Urinary bladder (tissue), 4 donors: ENCODE results near the gene FKBP8. TPM values are rescaled to one million over a fixed set of nuclear protein-coding genes. Genes with fewer than 3 reads are reported as not detected.
"Not testable (repeated sequence)": the region's sequence is repeated elsewhere in the genome, so short reads cannot be mapped to it uniquely, and the experiment has no call there.

ENCODE experiments used
- DNase-seq: peaks from one replicate; pipeline ENCODE4 v3.0.0-alpha.2; 2015; ENCODE audit errors: extremely low spot score
- H3K27ac ChIP-seq: one replicate; pipeline ENCODE4 v1.5.1; 2013; ENCODE audit warnings: low read depth, mild to moderate bottlenecking, moderate library complexity
- H3K36me3 ChIP-seq: one replicate; pipeline ENCODE4 v1.6.1; 2013; ENCODE audit warnings: mild to moderate bottlenecking, moderate library complexity; ENCODE audit not compliant: insufficient read depth
- H3K4me1 ChIP-seq: one replicate; pipeline ENCODE4 v1.6.1; 2013; ENCODE audit warnings: mild to moderate bottlenecking, moderate library complexity; ENCODE audit not compliant: insufficient read depth
- H3K4me3 ChIP-seq: one replicate; pipeline ENCODE4 v1.5.1; 2013; ENCODE audit warnings: low read depth, low read length
- WGBS: extraction: QIAGEN DNeasy Blood & Tissue Kit; methylation state at CpG from one replicate; pipeline ENCODE4 v1.1.7; 2013; 5-methylcytosine and 5-hydroxymethylcytosine counted together
- polyA plus RNA-seq: library from polyadenylated mRNA; stranded (reverse); fragments of 200-250 nt; gene quantifications from one replicate; pipeline ENCODE4 v1.2.3, GENCODE V29; 2013
- total RNA-seq: library from RNA; depleted of rRNA; stranded (reverse); fragments of >200 nt; gene quantifications from one replicate; pipeline ENCODE4 v1.2.3, GENCODE V29; 2014
- donor health status: healthy with polysubstance abuse.
- donor health status: healthy.

FKBP8 gene
- total and polyA plus RNA-seq, 2 donors, result 71.3 to 317 TPM

- not testable (repeated sequence) for H3K4me3 ChIP-seq, DNase-seq, H3K36me3 ChIP-seq, H3K27ac ChIP-seq, H3K4me1 ChIP-seq
- WGBS, result 76% methylated on average over 19 of the region's 19 CpGs
Observed at GRCh38 chr19:18522862-18523440, 20.4 kb downstream of the FKBP8 start.

GRCh38 chr19:18522124-18522861, 21.1 kb downstream of the FKBP8 start:
- 2% methylated on average over 51 of the region's 51 CpGs for WGBS
- Histone ChIP-seq H3K27ac (peak overlapping the region; percentile 43), H3K4me3 (peak overlapping the region; percentile 94), H3K36me3 (no peaks in the 10 kb centered on the region), H3K4me1 (no peaks in the 10 kb centered on the region)
- DNase-seq, result peak; percentile 100

- DNase-seq, result no peak
- WGBS, result under 1% methylated on average over 52 of the region's 52 CpGs
- Histone ChIP-seq H3K27ac (peak within 1 kb of the TSS; percentile 96), H3K36me3 (no peaks in the 10 kb centered on the region), H3K4me1 (no peaks in the 10 kb centered on the region), H3K4me3 (peak within 1 kb of the TSS; percentile 94)
Observed at GRCh38 chr19:18521692-18522123, 21.7 kb downstream of the FKBP8 start, which contains the start of gene ELL. TSS of gene ELL (minus strand) at chr19:18522070. CDS start at chr19:18522055, 15 bp downstream.

- DNase-seq, result no peak
Observed at GRCh38 chr19:18520848-18521691, 22.3 kb downstream of the FKBP8 start.

DNA sequence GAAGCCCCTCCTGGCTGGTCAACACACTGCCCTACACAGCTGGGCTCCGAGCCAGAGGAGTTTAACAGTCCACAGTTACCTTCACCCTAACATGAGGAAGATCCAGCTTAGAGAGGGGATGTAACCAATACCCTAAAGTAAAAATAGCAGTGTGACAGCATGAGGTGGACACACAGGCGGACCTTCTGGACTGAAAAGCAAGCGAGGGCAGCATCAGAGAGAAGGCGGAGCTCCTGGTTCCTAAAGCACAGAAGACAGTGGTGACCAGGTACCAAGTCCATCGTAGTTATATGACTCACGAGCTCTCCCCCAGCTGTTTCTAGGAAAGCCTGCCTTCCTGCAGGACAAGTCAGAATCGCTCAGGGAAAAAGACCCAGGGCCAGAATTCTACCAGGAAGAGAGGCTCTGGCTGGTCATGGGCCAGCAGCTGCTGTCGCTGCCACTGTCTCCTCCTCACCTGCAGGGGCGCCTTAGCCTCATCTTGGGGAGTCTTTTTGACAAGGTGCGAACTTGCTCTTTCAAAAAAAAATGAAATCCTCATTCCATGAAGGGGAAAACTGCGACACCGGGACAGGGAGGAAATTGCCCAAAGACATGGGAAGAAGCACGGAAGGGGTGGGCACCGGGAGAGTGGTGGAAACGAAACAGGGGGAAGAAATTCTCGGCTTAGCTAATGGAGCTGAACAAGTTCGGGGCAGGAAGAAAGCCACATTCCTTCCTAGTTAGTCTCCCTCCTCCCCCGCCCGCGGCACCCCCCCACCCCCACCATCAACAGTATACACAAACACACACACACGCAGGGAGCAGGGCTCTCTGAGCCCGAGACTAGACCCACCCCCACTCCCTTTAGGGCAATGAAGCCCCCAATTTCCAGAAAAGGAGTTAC, 23.2 kb downstream of the FKBP8 start:
- Histone ChIP-seq H3K4me1 (no peaks in the 10 kb centered on the region), H3K4me3 (peak overlapping the region; percentile 94), H3K27ac (peak overlapping the region; percentile 96), H3K36me3 (no peaks in the 10 kb centered on the region)
- DNase-seq, result peak; percentile 70
- WGBS, result 7% methylated on average over 22 of the region's 22 CpGs

More at GRCh38 chr19:18520848-18521691, 22.3 kb downstream of the FKBP8 start:
- WGBS, result under 1% methylated on average over 41 of the region's 41 CpGs
- no peaks in the 10 kb centered on the region for H3K4me1 ChIP-seq
- H3K4me3 ChIP-seq, result peak overlapping the region; percentile 94
- H3K27ac ChIP-seq, result peak overlapping the region; percentile 96
- H3K36me3 ChIP-seq, result no peaks in the 10 kb centered on the region

GRCh38 chr19:18518639-18519038, 24.7 kb downstream of the FKBP8 start:
- 96% methylated on average over 9 of the region's 9 CpGs for WGBS
- H3K4me1 ChIP-seq, result no peaks in the 10 kb centered on the region
- no peak overlapping the region for H3K4me3 ChIP-seq
- DNase-seq, result no peak
- no peaks in the 10 kb centered on the region for H3K36me3 ChIP-seq
- H3K27ac ChIP-seq, result no peak overlapping the region

DNA sequence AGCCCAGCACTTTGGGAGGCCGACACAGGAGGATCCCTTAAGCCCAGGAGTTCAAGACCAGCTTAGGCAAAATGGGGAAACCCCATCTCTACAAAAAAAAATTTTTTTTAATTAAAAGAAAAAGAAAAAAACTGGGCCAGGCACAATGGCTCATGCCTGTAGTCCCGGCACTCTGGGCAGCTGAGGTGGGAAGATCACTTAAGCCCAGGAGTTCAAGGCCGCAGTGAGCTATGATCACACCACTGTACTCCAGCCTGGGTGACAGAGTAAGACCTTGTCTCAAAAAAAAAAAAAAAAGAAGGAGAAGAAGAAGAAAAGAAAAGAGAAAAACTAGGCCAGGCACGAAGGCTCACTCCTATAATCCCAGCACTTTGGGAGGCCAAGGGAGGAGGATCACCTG, 25.8 kb downstream of the FKBP8 start:
- WGBS, result 95% methylated on average over 4 of the region's 4 CpGs
- H3K36me3 ChIP-seq, result no peaks in the 10 kb centered on the region
- no peaks in the 10 kb centered on the region for H3K4me1 ChIP-seq
- H3K27ac ChIP-seq, result no peak overlapping the region
- DNase-seq, result no peak
- no peak overlapping the region for H3K4me3 ChIP-seq

DNA sequence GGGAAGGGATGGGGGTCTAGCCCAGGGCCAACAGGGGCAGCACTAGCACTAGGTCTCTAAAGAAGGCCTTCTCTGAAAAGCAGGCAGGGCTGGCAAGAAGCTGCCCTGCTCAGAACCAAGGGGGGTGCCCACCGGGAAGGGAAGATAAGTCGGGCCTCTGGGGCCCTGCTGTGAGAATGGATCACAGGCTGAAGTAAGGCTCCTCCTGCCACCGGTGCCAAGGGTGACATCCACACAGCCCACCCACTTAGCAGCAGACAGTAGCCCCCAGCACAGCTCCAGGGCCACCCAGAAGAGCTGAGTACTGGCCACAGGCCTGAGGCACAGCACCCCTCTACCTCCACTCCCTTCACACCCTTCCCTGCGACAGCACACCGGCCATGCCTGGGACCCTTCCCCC, 27.4 kb downstream of the FKBP8 start:
- H3K27ac ChIP-seq, result no peak overlapping the region
- DNase-seq, result no peak
- no peaks in the 10 kb centered on the region for H3K4me1 ChIP-seq
- H3K36me3 ChIP-seq, result no peaks in the 10 kb centered on the region
- H3K4me3 ChIP-seq, result no peak overlapping the region
- WGBS, result 63% methylated on average over 5 of the region's 5 CpGs

GRCh38 chr19:18514800-18515682, 28.3 kb downstream of the FKBP8 start:
- H3K36me3 ChIP-seq, result no peaks in the 10 kb centered on the region
- no peak for DNase-seq
- H3K27ac ChIP-seq, result no peak overlapping the region
- no peak overlapping the region for H3K4me3 ChIP-seq
- no peaks in the 10 kb centered on the region for H3K4me1 ChIP-seq
- 55% methylated on average over 17 of the region's 17 CpGs for WGBS

- H3K27ac ChIP-seq, result no peak overlapping the region
- H3K4me1 ChIP-seq, result no peaks in the 10 kb centered on the region
- WGBS, result 41% methylated on average over 11 of the region's 11 CpGs
- H3K36me3 ChIP-seq, result no peaks in the 10 kb centered on the region
- DNase-seq, result no peak
- H3K4me3 ChIP-seq, result no peak overlapping the region
Observed at GRCh38 chr19:18513868-18514267, 29.5 kb downstream of the FKBP8 start.

DNA sequence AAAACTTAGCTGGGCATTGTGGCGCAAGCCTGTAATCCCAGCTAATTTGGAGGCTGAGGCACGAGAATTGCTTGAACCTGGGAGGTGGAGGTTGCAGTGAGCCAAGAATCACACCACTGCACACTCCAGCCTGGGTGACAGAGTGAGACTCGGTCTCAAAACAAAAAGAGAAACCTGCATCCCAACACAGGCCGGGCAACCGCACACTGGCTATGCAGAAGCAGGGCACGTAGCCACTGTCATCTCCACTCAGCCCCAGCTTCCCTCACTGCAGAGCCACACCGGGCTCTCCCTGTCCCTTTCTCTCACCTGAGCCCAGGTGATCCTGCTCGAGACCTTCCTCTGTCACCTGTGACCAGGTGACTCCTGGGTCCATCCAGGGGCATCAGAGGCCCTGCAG, 33.2 kb downstream of the FKBP8 start:
- H3K4me1 ChIP-seq, result peaks cover 1% of the 10 kb centered on the region
- DNase-seq, result no peak
- H3K4me3 ChIP-seq, result no peak overlapping the region
- no peaks in the 10 kb centered on the region for H3K36me3 ChIP-seq
- WGBS, result 95% methylated on average over 8 of the region's 8 CpGs
- no peak overlapping the region for H3K27ac ChIP-seq

DNA sequence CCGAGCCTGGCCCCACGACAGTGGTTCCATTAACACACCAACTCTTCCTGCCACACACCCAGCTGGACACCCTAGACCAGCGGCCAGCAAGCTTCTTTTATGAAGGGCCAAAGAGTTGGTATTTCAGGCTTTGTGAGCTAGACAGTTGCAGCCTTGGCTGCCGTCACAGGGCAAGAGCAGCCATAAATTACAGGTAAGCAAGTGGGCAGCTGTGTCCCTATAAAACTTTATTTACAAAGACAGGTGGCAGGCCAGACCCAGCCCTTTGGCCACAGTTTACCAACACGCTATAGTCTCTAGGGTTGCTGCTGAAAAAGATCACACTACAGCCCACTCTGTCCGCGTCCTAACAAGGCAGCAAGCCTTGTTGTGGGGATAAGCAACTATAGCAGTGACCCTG, 34.8 kb downstream of the FKBP8 start:
- H3K27ac ChIP-seq, result no peak overlapping the region
- 76% methylated on average over 7 of the region's 7 CpGs for WGBS
- DNase-seq, result no peak
- H3K4me3 ChIP-seq, result no peak overlapping the region
- no peaks in the 10 kb centered on the region for H3K36me3 ChIP-seq
- peaks cover 3% of the 10 kb centered on the region for H3K4me1 ChIP-seq
